H9 (cell line): ENCODE results near the gene NFKB1. TPM values are rescaled to one million over a fixed set of nuclear protein-coding genes. Genes with fewer than 3 reads are reported as not detected.

Source experiments
- DNase-seq: peaks from one replicate; pipeline ENCODE4 v3.0.0-alpha.2; 2017
- H2AFZ ChIP-seq: one replicate; pipeline ENCODE4 v1.6.1; 2013; ENCODE audit warnings: mild to moderate bottlenecking, low read length, control low read depth, moderate library complexity
- H2AK5ac ChIP-seq: 2 replicates; pipeline ENCODE4 v1.6.1; 2013; ENCODE audit warnings: low read length, control low read depth, mixed read lengths; ENCODE audit not compliant: insufficient read length
- H2BK120ac ChIP-seq: one replicate; pipeline ENCODE4 v1.6.1; 2013; ENCODE audit warnings: low read depth, mild to moderate bottlenecking, low read length, control low read depth, inconsistent platforms; ENCODE audit not compliant: poor library complexity, severe bottlenecking
- H2BK12ac ChIP-seq: 2 replicates; pipeline ENCODE4 v1.6.1; 2013; ENCODE audit warnings: low read length, control low read depth, mixed read lengths, low read depth; ENCODE audit not compliant: insufficient read length
- H2BK15ac ChIP-seq: 2 replicates; pipeline ENCODE4 v1.6.1; 2013; ENCODE audit warnings: low read depth, low read length, control low read depth
- H2BK20ac ChIP-seq: one replicate; pipeline ENCODE4 v1.6.1; 2013; ENCODE audit warnings: low read depth, mild to moderate bottlenecking, low read length, control low read depth, inconsistent platforms; ENCODE audit not compliant: poor library complexity, severe bottlenecking
- H2BK5ac ChIP-seq: 2 replicates; pipeline ENCODE4 v1.6.1; 2013; ENCODE audit warnings: low read length, control low read depth, mixed read lengths; ENCODE audit not compliant: insufficient read length
- H3K14ac ChIP-seq: 2 replicates; pipeline ENCODE4 v1.6.1; 2013; ENCODE audit warnings: low read length, control low read depth; ENCODE audit not compliant: insufficient read depth
- H3K18ac ChIP-seq: 2 replicates; pipeline ENCODE4 v1.6.1; 2013; ENCODE audit warnings: low read depth, mild to moderate bottlenecking, mixed read lengths, low read length, control low read depth; ENCODE audit not compliant: insufficient read length
- H3K23ac ChIP-seq: 2 replicates; pipeline ENCODE4 v1.6.1; 2013; ENCODE audit warnings: low read length, control low read depth, mixed read lengths, low read depth; ENCODE audit not compliant: insufficient read length
- H3K23me2 ChIP-seq: 2 replicates; pipeline ENCODE4 v1.6.1; 2013; ENCODE audit warnings: low read depth, mild to moderate bottlenecking, mixed read lengths, low read length, control low read depth; ENCODE audit not compliant: insufficient read length, poor library complexity, severe bottlenecking
- H3K27ac ChIP-seq: 2 replicates; pipeline ENCODE4 v1.5.1; 2013; ENCODE audit warnings: low read length, control low read depth, mixed read lengths, low read depth; ENCODE audit not compliant: insufficient read length
- H3K27me3 ChIP-seq: 2 replicates; pipeline ENCODE4 v1.6.1; 2013; ENCODE audit warnings: low read length, control low read depth, inconsistent platforms; ENCODE audit not compliant: insufficient read depth
- H3K4ac ChIP-seq: 2 replicates; pipeline ENCODE4 v1.6.1; 2013; ENCODE audit warnings: low read depth, mild to moderate bottlenecking, control low read depth, inconsistent platforms, low read length, moderate library complexity
- H3K4me1 ChIP-seq: 2 replicates; pipeline ENCODE4 v1.6.1; 2013; ENCODE audit warnings: low read length, control low read depth, inconsistent platforms; ENCODE audit not compliant: insufficient read depth
- H3K4me2 ChIP-seq: 2 replicates; pipeline ENCODE4 v1.6.1; 2013; ENCODE audit warnings: low read length, control low read depth, mixed read lengths; ENCODE audit not compliant: insufficient read length, insufficient read depth
- H3K56ac ChIP-seq: 2 replicates; pipeline ENCODE4 v1.6.1; 2013; ENCODE audit warnings: low read depth, mild to moderate bottlenecking, mixed read lengths, low read length, control low read depth; ENCODE audit not compliant: insufficient read length
- H3K79me1 ChIP-seq: 2 replicates; pipeline ENCODE4 v1.6.1; 2013; ENCODE audit warnings: low read depth, mild to moderate bottlenecking, moderate library complexity, low read length, control low read depth, inconsistent platforms; ENCODE audit not compliant: insufficient read depth, poor library complexity, severe bottlenecking
- H3K79me2 ChIP-seq: 2 replicates; pipeline ENCODE4 v1.6.1; 2013; ENCODE audit warnings: low read length, control low read depth, inconsistent platforms; ENCODE audit not compliant: insufficient read depth
- H3K9ac ChIP-seq: 2 replicates; pipeline ENCODE4 v1.6.1; 2013; ENCODE audit warnings: low read length, control low read depth, mixed read lengths; ENCODE audit not compliant: insufficient read length; ENCODE audit errors: extremely low read depth
- H3K9me3 ChIP-seq: one replicate; pipeline ENCODE4 v1.6.1; 2013; ENCODE audit warnings: low read depth, low read length, inconsistent platforms; ENCODE audit not compliant: control insufficient read depth
- H3T11ph ChIP-seq: one replicate; pipeline ENCODE4 v1.6.1; 2013; ENCODE audit warnings: mild to moderate bottlenecking, low read length, control low read depth, inconsistent platforms
- H4K20me1 ChIP-seq: one replicate; pipeline ENCODE4 v1.6.1; 2013; ENCODE audit not compliant: control insufficient read depth, insufficient read length, insufficient read depth
- H4K5ac ChIP-seq: 2 replicates; pipeline ENCODE4 v1.6.1; 2013; ENCODE audit warnings: low read depth, mild to moderate bottlenecking, mixed read lengths, low read length, control low read depth; ENCODE audit not compliant: insufficient read length
- H4K8ac ChIP-seq: replicated peaks from 2 replicates; pipeline ENCODE4 v1.6.1; 2013; ENCODE audit warnings: low read length, control low read depth, mixed read lengths, low read depth; ENCODE audit not compliant: insufficient read length
- H4K91ac ChIP-seq: 2 replicates; pipeline ENCODE4 v1.6.1; 2013; ENCODE audit warnings: low read depth, mild to moderate bottlenecking, moderate library complexity, mixed read lengths, low read length, control low read depth; ENCODE audit not compliant: insufficient read length
- H3K27ac Mint-ChIP-seq, 3 experiments: 2 replicates in 2 of 3; 3 replicates in 1 of 3; pipeline ENCODE4 v1.8.0; 2020 to 2021; ENCODE audit warnings: mixed read lengths in 3 of 3, mild to moderate bottlenecking in 1 of 3, moderate library complexity in 1 of 3
- H3K27me3 Mint-ChIP-seq: 2 replicates; pipeline ENCODE4 v1.8.0; 2021; ENCODE audit warnings: low read depth, mild to moderate bottlenecking, moderate library complexity, mixed read lengths
- H3K36me3 Mint-ChIP-seq, 3 experiments: 2 replicates in 2 of 3; 3 replicates in 1 of 3; pipeline ENCODE4 v1.8.0; 2020 to 2021; ENCODE audit warnings: low read depth in 3 of 3, mixed read lengths in 3 of 3; ENCODE audit not compliant: insufficient read depth in 1 of 3
- H3K4me1 Mint-ChIP-seq, 2 experiments: 2 replicates each; pipeline ENCODE4 v1.8.0; 2020; ENCODE audit warnings: mixed read lengths in 2 of 2
- H3K4me3 Mint-ChIP-seq, 2 experiments: 2 replicates in 1 of 2; 3 replicates in 1 of 2; pipeline ENCODE4 v1.8.0; 2020 to 2021; ENCODE audit warnings: mild to moderate bottlenecking in 2 of 2, mixed read lengths in 2 of 2, moderate library complexity in 1 of 2
- H3K9me3 Mint-ChIP-seq, 2 experiments: 2 replicates in 1 of 2; 3 replicates in 1 of 2; pipeline ENCODE4 v1.8.0; 2020; ENCODE audit warnings: mild to moderate bottlenecking in 2 of 2, mixed read lengths in 2 of 2, moderate library complexity in 1 of 2
- WGBS: extraction: QIAGEN DNeasy Blood & Tissue Kit; methylation state at CpG from one replicate; pipeline ENCODE4 v1.1.7; 2013; ENCODE audit warnings: missing lambda C conversion rate, low lambda C conversion rate, mixed read lengths; ENCODE audit not compliant: insufficient read length; ENCODE audit errors: extremely low coverage; 5-methylcytosine and 5-hydroxymethylcytosine counted together
- long read RNA-seq: library from polyadenylated mRNA; unstranded; transcript quantifications from one replicate; pipeline ENCODE4 v2.0.0, GENCODE V29; 2020
- total RNA-seq: library from RNA; stranded (reverse); gene quantifications from 2 replicates; pipeline ENCODE4 v1.2.1, GENCODE V29; 2021
- TF ChIP-seq, protein P1 (sequence below): fragments of 200-600 bp; sonication (generic); conservative IDR thresholded peaks from 3 replicates; pipeline ENCODE4 v1.8.0; 2021; ENCODE audit warnings: antibody characterized with exemption, mild to moderate bottlenecking

The NFKB1 gene, protein sequence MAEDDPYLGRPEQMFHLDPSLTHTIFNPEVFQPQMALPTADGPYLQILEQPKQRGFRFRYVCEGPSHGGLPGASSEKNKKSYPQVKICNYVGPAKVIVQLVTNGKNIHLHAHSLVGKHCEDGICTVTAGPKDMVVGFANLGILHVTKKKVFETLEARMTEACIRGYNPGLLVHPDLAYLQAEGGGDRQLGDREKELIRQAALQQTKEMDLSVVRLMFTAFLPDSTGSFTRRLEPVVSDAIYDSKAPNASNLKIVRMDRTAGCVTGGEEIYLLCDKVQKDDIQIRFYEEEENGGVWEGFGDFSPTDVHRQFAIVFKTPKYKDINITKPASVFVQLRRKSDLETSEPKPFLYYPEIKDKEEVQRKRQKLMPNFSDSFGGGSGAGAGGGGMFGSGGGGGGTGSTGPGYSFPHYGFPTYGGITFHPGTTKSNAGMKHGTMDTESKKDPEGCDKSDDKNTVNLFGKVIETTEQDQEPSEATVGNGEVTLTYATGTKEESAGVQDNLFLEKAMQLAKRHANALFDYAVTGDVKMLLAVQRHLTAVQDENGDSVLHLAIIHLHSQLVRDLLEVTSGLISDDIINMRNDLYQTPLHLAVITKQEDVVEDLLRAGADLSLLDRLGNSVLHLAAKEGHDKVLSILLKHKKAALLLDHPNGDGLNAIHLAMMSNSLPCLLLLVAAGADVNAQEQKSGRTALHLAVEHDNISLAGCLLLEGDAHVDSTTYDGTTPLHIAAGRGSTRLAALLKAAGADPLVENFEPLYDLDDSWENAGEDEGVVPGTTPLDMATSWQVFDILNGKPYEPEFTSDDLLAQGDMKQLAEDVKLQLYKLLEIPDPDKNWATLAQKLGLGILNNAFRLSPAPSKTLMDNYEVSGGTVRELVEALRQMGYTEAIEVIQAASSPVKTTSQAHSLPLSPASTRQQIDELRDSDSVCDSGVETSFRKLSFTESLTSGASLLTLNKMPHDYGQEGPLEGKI
- 5.7 and 6.4 TPM in 2 replicates for total RNA-seq
- long read RNA-seq, full-length matches to known transcripts = 4 of 6 reads
- long read RNA-seq, partial matches to known transcripts = 2 of 6 reads
- long read RNA-seq, other reads (novel, unspliced or antisense) = 0 of 6 reads

DNA sequence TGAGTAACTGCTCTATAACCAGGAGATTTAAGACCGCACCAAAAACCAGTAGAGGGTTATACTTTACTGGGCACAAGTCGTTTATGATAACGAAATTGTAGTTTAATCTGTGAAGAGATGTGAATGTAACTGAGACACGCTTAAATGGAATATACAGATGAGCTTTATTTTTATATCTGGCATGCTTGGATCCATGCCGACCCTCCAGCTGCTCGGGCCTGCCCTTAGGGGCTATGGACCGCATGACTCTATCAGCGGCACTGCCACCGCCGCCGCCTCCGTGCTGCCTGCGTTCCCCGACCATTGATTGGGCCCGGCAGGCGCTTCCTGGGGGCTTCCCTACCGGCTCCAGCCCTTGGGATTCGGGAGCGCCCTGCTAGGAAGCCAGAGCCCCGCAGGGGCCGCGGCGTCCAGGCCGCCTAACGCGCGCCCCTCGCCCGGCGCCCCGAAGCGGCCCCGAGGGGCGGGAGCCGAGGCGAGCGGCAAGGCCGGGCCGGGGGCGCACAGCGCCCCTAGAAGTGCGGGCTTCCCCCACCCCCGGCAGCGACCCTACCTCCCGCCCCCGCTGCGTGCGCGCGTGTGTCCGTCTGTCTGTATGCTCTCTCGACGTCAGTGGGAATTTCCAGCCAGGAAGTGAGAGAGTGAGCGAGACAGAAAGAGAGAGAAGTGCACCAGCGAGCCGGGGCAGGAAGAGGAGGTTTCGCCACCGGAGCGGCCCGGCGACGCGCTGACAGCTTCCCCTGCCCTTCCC is at the start of gene NFKB1:
NFKB1 (plus strand) TSS at position 664 of the 751 bp plus-strand sequence. CDS start 24,160 bp downstream, outside the sequence.
- Histone ChIP-seq H4K20me1 (no peaks in the 10 kb centered on the region), H3K14ac (peak within 1 kb of the TSS; percentile 76), H3K18ac (peak within 1 kb of the TSS; percentile 39), H3K79me2 (no peaks in the 10 kb centered on the region), H3K56ac (no peak within 1 kb of the TSS), H2BK20ac (no peak within 1 kb of the TSS), H3K23me2 (peaks cover 5% of the 10 kb centered on the region), H3K79me1 (no peaks in the 10 kb centered on the region), H4K91ac (no peak within 1 kb of the TSS), H4K8ac (no peak within 1 kb of the TSS), H2BK12ac (no peak within 1 kb of the TSS), H3K4ac (no peak within 1 kb of the TSS), H3K4me2 (peak within 1 kb of the TSS; percentile 82), H3K9me3 (no peaks in the 10 kb centered on the region), H4K5ac (no peak within 1 kb of the TSS), H3K27ac (no peak within 1 kb of the TSS), H2AFZ (no peak within 1 kb of the TSS), H3T11ph (no peak within 1 kb of the TSS), H3K27me3 (no peaks in the 10 kb centered on the region; the same call in 1 of the 2 replicates), H2BK5ac (no peak within 1 kb of the TSS), H2BK15ac (no peak within 1 kb of the TSS), H3K23ac (no peak within 1 kb of the TSS), H2AK5ac (no peak within 1 kb of the TSS), H2BK120ac (no peak within 1 kb of the TSS), H3K4me1 (0 out of 2 replicates have a peak, but pooled peaks cover 3% of the 10 kb centered on the region), H3K9ac (peak within 1 kb of the TSS; percentile 75)
- peaks cover 13% of the 10 kb centered on the region in 2 experiments for H3K4me1 Mint-ChIP-seq
- TF ChIP-seq, protein P1, sequence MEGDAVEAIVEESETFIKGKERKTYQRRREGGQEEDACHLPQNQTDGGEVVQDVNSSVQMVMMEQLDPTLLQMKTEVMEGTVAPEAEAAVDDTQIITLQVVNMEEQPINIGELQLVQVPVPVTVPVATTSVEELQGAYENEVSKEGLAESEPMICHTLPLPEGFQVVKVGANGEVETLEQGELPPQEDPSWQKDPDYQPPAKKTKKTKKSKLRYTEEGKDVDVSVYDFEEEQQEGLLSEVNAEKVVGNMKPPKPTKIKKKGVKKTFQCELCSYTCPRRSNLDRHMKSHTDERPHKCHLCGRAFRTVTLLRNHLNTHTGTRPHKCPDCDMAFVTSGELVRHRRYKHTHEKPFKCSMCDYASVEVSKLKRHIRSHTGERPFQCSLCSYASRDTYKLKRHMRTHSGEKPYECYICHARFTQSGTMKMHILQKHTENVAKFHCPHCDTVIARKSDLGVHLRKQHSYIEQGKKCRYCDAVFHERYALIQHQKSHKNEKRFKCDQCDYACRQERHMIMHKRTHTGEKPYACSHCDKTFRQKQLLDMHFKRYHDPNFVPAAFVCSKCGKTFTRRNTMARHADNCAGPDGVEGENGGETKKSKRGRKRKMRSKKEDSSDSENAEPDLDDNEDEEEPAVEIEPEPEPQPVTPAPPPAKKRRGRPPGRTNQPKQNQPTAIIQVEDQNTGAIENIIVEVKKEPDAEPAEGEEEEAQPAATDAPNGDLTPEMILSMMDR = no peak
- peaks cover 13% of the 10 kb centered on the region for H3K27me3 Mint-ChIP-seq
- H3K4me3 Mint-ChIP-seq = peak within 1 kb of the TSS; percentile 87 to 91
- no peaks in the 10 kb centered on the region; a peak in 1 of 5 replicates for H3K9me3 Mint-ChIP-seq
- H3K27ac Mint-ChIP-seq = peak within 1 kb of the TSS in 1 of 3 experiments; percentile 63; a peak in 2 of 7 replicates
- no peaks in the 10 kb centered on the region for H3K36me3 Mint-ChIP-seq
- peak; percentile 52 for DNase-seq
- no CpG with 5 or more reads among the region's 63 CpGs for WGBS
